Measurements from ENCODE around the gene NTSR1.

The NTSR1 gene

GRCh38 chr20:62754122-62754990 lies 45.7 kb downstream of the NTSR1 start:
- H3K79me2 ChIP-seq (ENCODE audit: control insufficient read depth, low read length) = no peaks in the 10 kb centered on the region
- TF ChIP-seq EZH2phosphoT487 (IDR thresholded peaks at IDR 0.05; ENCODE audit: borderline replicate concordance, low read length) = no peak
- TF ChIP-seq CTCF (IDR thresholded peaks at IDR 0.05; ENCODE audit: low read depth, low read length, poor library complexity, severe bottlenecking) = no peak
- no peak overlapping the region for H3K27ac ChIP-seq (ENCODE audit: low read depth, low read length)
- no peaks in the 10 kb centered on the region for H3K9me3 ChIP-seq (ENCODE audit: control insufficient read depth, insufficient read depth, low read length)
- H3F3A ChIP-seq (ENCODE audit: control insufficient read depth, insufficient read depth) = no peaks in the 10 kb centered on the region
- H3K9me2 ChIP-seq (replicated peaks; ENCODE audit: control insufficient read depth, low read length) = no peaks in the 10 kb centered on the region
- H3K36me3 ChIP-seq (ENCODE audit: control insufficient read depth, low read length) = no peaks in the 10 kb centered on the region
- no peak overlapping the region for H3K4me2 ChIP-seq (ENCODE audit: low read length)
- peaks cover 14% of the 10 kb centered on the region for H3K27me3 ChIP-seq (ENCODE audit: control insufficient read depth, low read length)
- no peaks in the 10 kb centered on the region for H3K4me1 ChIP-seq (ENCODE audit: control insufficient read depth, low read length)
- H4K20me1 ChIP-seq (ENCODE audit: control insufficient read depth, insufficient read depth, low read depth, low read length) = no peaks in the 10 kb centered on the region
- no peak overlapping the region for H3K4me3 ChIP-seq (ENCODE audit: low read length)

- H3K4me1 ChIP-seq (ENCODE audit: control insufficient read depth, low read length) = no peaks in the 10 kb centered on the region
- H3K27me3 ChIP-seq (ENCODE audit: control insufficient read depth, low read length) = peaks cover 14% of the 10 kb centered on the region
- no peaks in the 10 kb centered on the region for H3K9me3 ChIP-seq (ENCODE audit: control insufficient read depth, insufficient read depth, low read length)
- H4K20me1 ChIP-seq (ENCODE audit: control insufficient read depth, insufficient read depth, low read depth, low read length) = no peaks in the 10 kb centered on the region
- no peak overlapping the region for H3K4me2 ChIP-seq (ENCODE audit: low read length)
- H3K27ac ChIP-seq (ENCODE audit: low read depth, low read length) = no peak overlapping the region
- H3K9me2 ChIP-seq (replicated peaks; ENCODE audit: control insufficient read depth, low read length) = no peaks in the 10 kb centered on the region
- H3K36me3 ChIP-seq (ENCODE audit: control insufficient read depth, low read length) = no peaks in the 10 kb centered on the region
- no peaks in the 10 kb centered on the region for H3K79me2 ChIP-seq (ENCODE audit: control insufficient read depth, low read length)
- H3F3A ChIP-seq (ENCODE audit: control insufficient read depth, insufficient read depth) = no peaks in the 10 kb centered on the region
- no peak overlapping the region for H3K4me3 ChIP-seq (ENCODE audit: low read length)
- TF ChIP-seq CTCF (IDR thresholded peaks at IDR 0.05; ENCODE audit: low read depth, low read length, poor library complexity, severe bottlenecking) (no peak), EZH2phosphoT487 (IDR thresholded peaks at IDR 0.05; ENCODE audit: borderline replicate concordance, low read length) (no peak)
These were observed 46.3 kb downstream of the NTSR1 start for GRCh38 chr20:62754991-62755356.

- H3K9me3 ChIP-seq (ENCODE audit: control insufficient read depth, insufficient read depth, low read length) = no peaks in the 10 kb centered on the region
- H3K79me2 ChIP-seq (ENCODE audit: control insufficient read depth, low read length) = no peaks in the 10 kb centered on the region
- peaks cover 14% of the 10 kb centered on the region for H3K27me3 ChIP-seq (ENCODE audit: control insufficient read depth, low read length)
- TF ChIP-seq EZH2phosphoT487 (IDR thresholded peaks at IDR 0.05; ENCODE audit: borderline replicate concordance, low read length) (no peak), CTCF (IDR thresholded peaks at IDR 0.05; ENCODE audit: low read depth, low read length, poor library complexity, severe bottlenecking) (no peak)
- no peak overlapping the region for H3K4me3 ChIP-seq (ENCODE audit: low read length)
- no peaks in the 10 kb centered on the region for H3K9me2 ChIP-seq (replicated peaks; ENCODE audit: control insufficient read depth, low read length)
- H3K4me2 ChIP-seq (ENCODE audit: low read length) = no peak overlapping the region
- no peaks in the 10 kb centered on the region for H3F3A ChIP-seq (ENCODE audit: control insufficient read depth, insufficient read depth)
- no peaks in the 10 kb centered on the region for H3K4me1 ChIP-seq (ENCODE audit: control insufficient read depth, low read length)
- H4K20me1 ChIP-seq (ENCODE audit: control insufficient read depth, insufficient read depth, low read depth, low read length) = no peaks in the 10 kb centered on the region
- no peaks in the 10 kb centered on the region for H3K36me3 ChIP-seq (ENCODE audit: control insufficient read depth, low read length)
- no peak overlapping the region for H3K27ac ChIP-seq (ENCODE audit: low read depth, low read length)
These were observed 47.4 kb downstream of the NTSR1 start for GRCh38 chr20:62755817-62756724.

All from DOHH2 (cell line).